ENCODE data around the gene KRTAP27-1. TPM values are rescaled to one million over a fixed set of nuclear protein-coding genes. Genes with fewer than 3 reads are reported as not detected.

KRTAP27-1 gene
- total and polyA plus RNA-seq, 2 of the 8 experiments (the other 6 are each of a cell fraction or from before 2014, with no cell fraction given): not detected

GRCh38 chr21:30306884-30307283 lies 30.6 kb downstream of the KRTAP27-1 start:
- DNase-seq (ENCODE audit: low read depth in 1 of 2, low spot score in 2 of 2): no peak
- Histone ChIP-seq H3K4me1 (replicated peaks in 1 of 4; ENCODE audit: control insufficient read depth in 3 of 4, insufficient read depth in 4 of 4, low read length in 3 of 4) (no peaks in the 10 kb centered on the region), H2BK5ac (ENCODE audit: low read depth, low read length) (no peak overlapping the region), H3K27ac (ENCODE audit: low read depth, low read length) (no peak overlapping the region), H2BK120ac (replicated peaks; ENCODE audit: low read depth, low read length) (no peak overlapping the region), H2BK15ac (ENCODE audit: low read length) (no peak overlapping the region), H3K4me3 (ENCODE audit: extremely low read depth in 1 of 4, insufficient read depth in 2 of 4, low read depth in 3 of 4, low read length in 4 of 4) (no peak overlapping the region), H3K56ac (replicated peaks; ENCODE audit: insufficient read length, low read depth, low read length) (no peak overlapping the region), H3K9me3 (ENCODE audit: insufficient read depth in 2 of 2, low read depth in 1 of 2, low read length in 1 of 2) (no peaks in the 10 kb centered on the region), H3K23me2 (ENCODE audit: low read depth, low read length) (no peaks in the 10 kb centered on the region), H3K14ac (ENCODE audit: insufficient read length) (no peak overlapping the region), H2BK12ac (ENCODE audit: low read depth, low read length) (no peak overlapping the region), H3K4me2 (ENCODE audit: insufficient read depth in 1 of 2, low read depth in 2 of 2, low read length in 2 of 2) (no peak overlapping the region), H3K36me3 (ENCODE audit: control insufficient read depth in 2 of 4, insufficient read depth in 4 of 4, low read length in 3 of 4) (no peaks in the 10 kb centered on the region), H4K91ac (replicated peaks; ENCODE audit: insufficient read length, low read length) (no peak overlapping the region), H4K8ac (ENCODE audit: extremely low read depth, insufficient read depth, low read length) (no peak overlapping the region), H3K4ac (replicated peaks; ENCODE audit: insufficient read length, low read depth, low read length) (no peak overlapping the region), H3K27me3 (replicated peaks in 1 of 4; ENCODE audit: control insufficient read depth in 3 of 4, extremely low read depth in 1 of 4, insufficient read depth in 3 of 4, low read length in 3 of 4) (no peaks in the 10 kb centered on the region), H3K79me2 (ENCODE audit: control insufficient read depth in 1 of 2, insufficient read depth in 2 of 2, low read length in 2 of 2) (no peaks in the 10 kb centered on the region), H3K23ac (ENCODE audit: insufficient read length) (no peak overlapping the region), H2AK5ac (ENCODE audit: low read depth, low read length) (no peak overlapping the region), H2BK20ac (ENCODE audit: low read length) (no peak overlapping the region), H4K20me1 (replicated peaks in 1 of 2; ENCODE audit: control insufficient read depth in 1 of 2, insufficient read depth in 2 of 2, low read length in 2 of 2) (no peaks in the 10 kb centered on the region), H4K5ac (ENCODE audit: insufficient read length, low read depth, low read length) (no peak overlapping the region), H3K79me1 (ENCODE audit: low read depth, low read length) (no peaks in the 10 kb centered on the region), H3K9ac (replicated peaks in 1 of 4; ENCODE audit: extremely low read depth in 1 of 4, low read depth in 3 of 4, low read length in 3 of 4) (no peak overlapping the region), H3K18ac (ENCODE audit: extremely low read depth, low read length) (no peak overlapping the region), H2AFZ (ENCODE audit: low read length) (no peak overlapping the region)
- no peak for FAIRE-seq
- ChIA-PET CTCF (ENCODE audit: partially characterized antibody) (interaction anchor here (0.9 to 1.1 kb wide), 3 partner anchors 10 to 157 kb away, joined by 3 to 5 read pairs (median 4); partner anchors contain the start of gene KRTAP25-1), POLR2A (ENCODE audit: partially characterized antibody) (no interaction called here)
- 100% methylated on average over 2 of the region's 2 CpGs; no CpG with 5 or more reads in 1 of the 2 experiments for WGBS, 2 experiments (ENCODE audit: extremely low coverage in 1 of 2, insufficient coverage in 1 of 2, insufficient read length in 1 of 2, insufficient replicate concordance in 2 of 2, low coverage in 1 of 2, low lambda C conversion rate in 2 of 2, missing lambda C conversion rate in 1 of 2)
- TF ChIP-seq JUND (IDR thresholded peaks at IDR 0.05; ENCODE audit: low read length): no peak
- no peak for TF ChIP-seq SP1 (IDR thresholded peaks at IDR 0.05; ENCODE audit: low read depth, low read length)
- TF ChIP-seq, protein P1, sequence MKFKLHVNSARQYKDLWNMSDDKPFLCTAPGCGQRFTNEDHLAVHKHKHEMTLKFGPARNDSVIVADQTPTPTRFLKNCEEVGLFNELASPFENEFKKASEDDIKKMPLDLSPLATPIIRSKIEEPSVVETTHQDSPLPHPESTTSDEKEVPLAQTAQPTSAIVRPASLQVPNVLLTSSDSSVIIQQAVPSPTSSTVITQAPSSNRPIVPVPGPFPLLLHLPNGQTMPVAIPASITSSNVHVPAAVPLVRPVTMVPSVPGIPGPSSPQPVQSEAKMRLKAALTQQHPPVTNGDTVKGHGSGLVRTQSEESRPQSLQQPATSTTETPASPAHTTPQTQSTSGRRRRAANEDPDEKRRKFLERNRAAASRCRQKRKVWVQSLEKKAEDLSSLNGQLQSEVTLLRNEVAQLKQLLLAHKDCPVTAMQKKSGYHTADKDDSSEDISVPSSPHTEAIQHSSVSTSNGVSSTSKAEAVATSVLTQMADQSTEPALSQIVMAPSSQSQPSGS (IDR thresholded peaks at IDR 0.05; ENCODE audit: low read length): no peak
- TF ChIP-seq CEBPB (IDR thresholded peaks at IDR 0.05; ENCODE audit: low read depth, low read length): no peak
- TF ChIP-seq RAD21 (IDR thresholded peaks at IDR 0.05 in 1 of 2, conservative IDR thresholded peaks at IDR 0.05 in 1 of 2; ENCODE audit: low read depth in 2 of 2, low read length in 2 of 2): no peak
- TF ChIP-seq TCF12 (IDR thresholded peaks at IDR 0.05; ENCODE audit: low read depth, low read length): no peak
- no peak for TF ChIP-seq FOSL1 (IDR thresholded peaks at IDR 0.05; ENCODE audit: insufficient read depth, low read depth, low read length)
- TF ChIP-seq SP4 (IDR thresholded peaks at IDR 0.05; ENCODE audit: low read length): no peak
- no peak for TF ChIP-seq CBX8 (IDR thresholded peaks at IDR 0.05; ENCODE audit: borderline replicate concordance, low read depth, low read length)
- no peak for TF ChIP-seq KDM4A (IDR thresholded peaks at IDR 0.05; ENCODE audit: low read depth, low read length, severe bottlenecking)

Measured in H1 (cell line).